BLaER1 (cell line): ENCODE data around the gene SEMA3B.

ENCODE experiments used
- H3K27ac ChIP-seq: shearing (Covaris generic); formaldehyde crosslinking; 2 replicates; pipeline ENCODE4 v1.8.1; 2022
- H3K27me3 ChIP-seq: shearing (Covaris generic); formaldehyde crosslinking; 2 replicates; pipeline ENCODE4 v1.8.1; 2022
- H3K36me3 ChIP-seq: shearing (Covaris generic); formaldehyde crosslinking; 2 replicates; pipeline ENCODE4 v1.8.1; 2022
- H3K4me1 ChIP-seq: shearing (Covaris generic); formaldehyde crosslinking; 2 replicates; pipeline ENCODE4 v1.8.1; 2022
- H3K4me2 ChIP-seq: shearing (Covaris generic); formaldehyde crosslinking; 2 replicates; pipeline ENCODE4 v1.8.1; 2022
- H3K4me3 ChIP-seq: shearing (Covaris generic); formaldehyde crosslinking; 2 replicates; pipeline ENCODE4 v1.8.1; 2022
- H3K9ac ChIP-seq: shearing (Covaris generic); formaldehyde crosslinking; 2 replicates; pipeline ENCODE4 v1.8.1; 2022
- H3K9me3 ChIP-seq: shearing (Covaris generic); formaldehyde crosslinking; 2 replicates; pipeline ENCODE4 v1.8.1; 2022
- H4K20me1 ChIP-seq: shearing (Covaris generic); formaldehyde crosslinking; 2 replicates; pipeline ENCODE4 v1.8.1; 2022
- Cebpa-rat ChIP-seq: shearing (Covaris generic); IDR thresholded peaks from 2 replicates; pipeline ENCODE4 v1.8.1; 2022

Gene SEMA3B

GRCh38 chr3:50245251-50245745 is 23.6 kb upstream of the SEMA3B start:
- Histone ChIP-seq H3K27me3 (no peaks in the 10 kb centered on the region), H3K27ac (peak overlapping the region; percentile 91), H3K4me3 (peak overlapping the region; percentile 64), H3K9ac (peak overlapping the region; percentile 80), H3K4me2 (peak overlapping the region; percentile 93), H3K36me3 (peaks cover 47% of the 10 kb centered on the region), H4K20me1 (peaks cover 84% of the 10 kb centered on the region), H3K4me1 (peaks cover 100% of the 10 kb centered on the region), H3K9me3 (no peaks in the 10 kb centered on the region)
- TF ChIP-seq Cebpa-rat: no peak

- Histone ChIP-seq H4K20me1 (peaks cover 84% of the 10 kb centered on the region), H3K4me1 (peaks cover 96% of the 10 kb centered on the region), H3K36me3 (peaks cover 52% of the 10 kb centered on the region), H3K9ac (peak overlapping the region; percentile 80), H3K4me3 (peak overlapping the region; percentile 64), H3K9me3 (no peaks in the 10 kb centered on the region), H3K27me3 (no peaks in the 10 kb centered on the region), H3K27ac (peak overlapping the region; percentile 91), H3K4me2 (peak overlapping the region; percentile 93)
- no peak for TF ChIP-seq Cebpa-rat
Measured at GRCh38 chr3:50245831-50246516, 23.0 kb upstream of the SEMA3B start.

DNA sequence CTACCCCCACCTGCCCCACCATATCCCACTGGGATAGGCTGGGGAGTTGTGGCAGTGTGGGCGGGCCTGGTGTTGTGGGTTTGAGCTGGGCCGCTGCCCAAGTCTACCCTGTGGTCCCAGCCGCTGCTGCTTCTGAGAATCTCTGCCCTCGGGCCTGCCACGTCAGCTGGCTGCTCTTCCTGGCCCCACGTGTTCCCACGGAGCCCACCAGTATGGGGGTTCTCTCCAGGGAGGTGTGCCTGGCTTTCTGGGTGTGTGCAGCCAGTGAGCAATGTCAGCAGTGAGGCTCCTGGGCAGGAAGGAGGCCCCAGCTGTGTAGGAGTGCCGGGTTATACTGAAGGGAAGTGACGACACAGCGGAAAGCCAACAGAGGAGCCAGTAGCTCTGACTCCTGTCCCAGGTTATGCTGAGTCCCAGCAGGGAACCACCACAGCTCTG is 22.4 kb upstream of the SEMA3B start:
- peaks cover 91% of the 10 kb centered on the region for H3K4me1 ChIP-seq
- H3K4me2 ChIP-seq: peak overlapping the region; percentile 93
- peak overlapping the region; percentile 91 for H3K27ac ChIP-seq
- TF ChIP-seq Cebpa-rat: no peak
- H3K4me3 ChIP-seq: peak overlapping the region; percentile 64
- no peaks in the 10 kb centered on the region for H3K27me3 ChIP-seq
- peaks cover 57% of the 10 kb centered on the region for H3K36me3 ChIP-seq
- H3K9ac ChIP-seq: peak overlapping the region; percentile 80
- peaks cover 84% of the 10 kb centered on the region for H4K20me1 ChIP-seq
- H3K9me3 ChIP-seq: no peaks in the 10 kb centered on the region

GRCh38 chr3:50248387-50248786 is 20.6 kb upstream of the SEMA3B start:
- Histone ChIP-seq H4K20me1 (peaks cover 84% of the 10 kb centered on the region), H3K4me3 (no peak overlapping the region), H3K27ac (peak overlapping the region; percentile 49), H3K9ac (peak overlapping the region; percentile 45; the same call in 1 of the 2 replicates), H3K27me3 (no peaks in the 10 kb centered on the region), H3K4me2 (peak overlapping the region; percentile 93; the same call in 1 of the 2 replicates), H3K4me1 (peaks cover 72% of the 10 kb centered on the region), H3K9me3 (no peaks in the 10 kb centered on the region), H3K36me3 (peaks cover 72% of the 10 kb centered on the region)
- no peak for TF ChIP-seq Cebpa-rat

GRCh38 chr3:50249457-50249856 is 19.5 kb upstream of the SEMA3B start:
- Histone ChIP-seq H3K4me1 (peaks cover 67% of the 10 kb centered on the region), H3K27me3 (no peaks in the 10 kb centered on the region), H3K4me3 (no peak overlapping the region), H3K36me3 (peaks cover 78% of the 10 kb centered on the region), H3K9ac (0 out of 2 replicates have a peak overlapping the region, but pooled peaks have one; percentile 45), H4K20me1 (peaks cover 87% of the 10 kb centered on the region), H3K9me3 (no peaks in the 10 kb centered on the region), H3K4me2 (no peak overlapping the region), H3K27ac (no peak overlapping the region)
- no peak for TF ChIP-seq Cebpa-rat

GRCh38 chr3:50250514-50250913 is 18.4 kb upstream of the SEMA3B start:
- H3K27ac ChIP-seq: no peak overlapping the region

DNA sequence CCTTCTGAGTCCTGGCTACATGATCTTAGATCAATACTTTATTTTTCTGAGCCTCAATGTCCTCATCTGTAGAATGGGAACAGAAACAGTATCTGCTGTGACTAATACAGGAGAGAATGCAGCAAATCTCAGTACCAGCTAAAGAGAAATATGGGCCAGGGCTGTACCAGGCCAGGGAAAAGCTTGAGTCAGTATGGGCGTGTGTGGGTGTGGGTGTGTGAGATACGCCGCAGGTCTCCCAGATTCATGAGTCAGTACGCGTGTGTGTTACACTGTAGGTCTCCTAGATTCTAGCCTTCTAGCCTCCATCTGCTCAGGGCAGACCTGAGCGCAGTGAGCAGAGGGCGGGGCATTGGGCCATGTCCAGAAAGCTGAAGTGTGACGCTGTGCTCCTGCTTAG is 17.7 kb upstream of the SEMA3B start:
- Histone ChIP-seq H4K20me1 (peaks cover 98% of the 10 kb centered on the region), H3K36me3 (peaks cover 92% of the 10 kb centered on the region), H3K27ac (no peak overlapping the region), H3K9ac (no peak overlapping the region), H3K4me3 (no peak overlapping the region), H3K9me3 (no peaks in the 10 kb centered on the region), H3K4me1 (peaks cover 56% of the 10 kb centered on the region), H3K4me2 (no peak overlapping the region), H3K27me3 (no peaks in the 10 kb centered on the region)
- TF ChIP-seq Cebpa-rat: no peak

More at GRCh38 chr3:50250514-50250913, 18.4 kb upstream of the SEMA3B start:
- Histone ChIP-seq H3K4me3 (no peak overlapping the region), H3K27me3 (no peaks in the 10 kb centered on the region), H3K36me3 (peaks cover 86% of the 10 kb centered on the region), H3K9me3 (no peaks in the 10 kb centered on the region), H3K9ac (no peak overlapping the region), H3K4me1 (peaks cover 63% of the 10 kb centered on the region), H3K4me2 (no peak overlapping the region), H4K20me1 (peaks cover 93% of the 10 kb centered on the region)
- no peak for TF ChIP-seq Cebpa-rat

GRCh38 chr3:50254577-50255250 is 14.2 kb upstream of the SEMA3B start:
- no peaks in the 10 kb centered on the region for H3K9me3 ChIP-seq
- no peak overlapping the region for H3K4me3 ChIP-seq
- no peak for TF ChIP-seq Cebpa-rat
- H3K4me1 ChIP-seq: peaks cover 37% of the 10 kb centered on the region
- peak overlapping the region; percentile 41 for H3K27ac ChIP-seq
- peak overlapping the region; percentile 15; the same call in 1 of the 2 replicates for H3K9ac ChIP-seq
- H4K20me1 ChIP-seq: peaks cover 92% of the 10 kb centered on the region
- H3K4me2 ChIP-seq: no peak overlapping the region; the same call in 1 of the 2 replicates
- peaks cover 98% of the 10 kb centered on the region for H3K36me3 ChIP-seq
- H3K27me3 ChIP-seq: no peaks in the 10 kb centered on the region

DNA sequence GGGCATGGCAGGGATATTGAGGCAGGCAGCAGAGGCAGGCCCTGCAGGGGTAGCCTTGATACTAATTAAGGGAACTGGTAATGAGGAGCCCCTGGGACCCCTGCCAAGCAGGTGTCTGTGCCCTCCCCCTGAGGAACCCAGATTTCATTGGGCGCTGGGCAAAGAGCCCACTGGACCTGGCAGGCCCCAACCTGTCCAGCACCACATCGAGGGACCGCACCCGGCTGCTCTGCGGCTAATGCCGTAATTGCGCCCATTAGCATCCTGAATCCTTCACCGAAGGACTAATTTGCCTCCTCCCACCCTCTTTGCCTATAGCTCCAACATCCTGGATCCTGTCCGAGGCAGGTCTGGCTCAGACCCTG is 13.7 kb upstream of the SEMA3B start:
- Histone ChIP-seq H4K20me1 (peaks cover 86% of the 10 kb centered on the region), H3K4me2 (no peak overlapping the region), H3K4me1 (peaks cover 34% of the 10 kb centered on the region), H3K9ac (peak overlapping the region; percentile 15; the same call in 1 of the 2 replicates), H3K36me3 (peaks cover 93% of the 10 kb centered on the region), H3K9me3 (no peaks in the 10 kb centered on the region), H3K27ac (peak overlapping the region; percentile 41), H3K4me3 (no peak overlapping the region), H3K27me3 (no peaks in the 10 kb centered on the region)
- TF ChIP-seq Cebpa-rat: no peak
